HepG2 (cell line): ENCODE results near the gene BCL2L1. TPM values are rescaled to one million over a fixed set of nuclear protein-coding genes. Genes with fewer than 3 reads are reported as not detected.

Experiments used
- ARNTL ChIP-seq: sonication (generic); formaldehyde crosslinking; IDR thresholded peaks from 2 replicates; pipeline ENCODE4 v1.4.0; 2020; ENCODE audit warnings: mild to moderate bottlenecking, missing genetic modification reagents
- E2F1 ChIP-seq: sonication (generic); formaldehyde crosslinking; IDR thresholded peaks from 2 replicates; pipeline ENCODE4 v1.5.0; 2020; ENCODE audit warnings: missing genetic modification reagents
- EP300 ChIP-seq, 3 experiments: sonication (generic) in 1 of 3; formaldehyde crosslinking in 1 of 3; IDR thresholded peaks; 2 replicates each; pipeline versions ENCODE4 v1.5.1 to v1.6.1; 2011 to 2020; ENCODE audit warnings: low read depth in 2 of 3, low read length in 2 of 3, borderline replicate concordance in 1 of 3, improper control_type of control experiment in 1 of 3, mild to moderate bottlenecking in 1 of 3, missing genetic modification reagents in 1 of 3, moderate library complexity in 1 of 3
- JUN ChIP-seq: sonication (generic); formaldehyde crosslinking; IDR thresholded peaks from 2 replicates; pipeline ENCODE4 v1.4.0; 2020; ENCODE audit warnings: mild to moderate bottlenecking, missing genetic modification reagents
- KDM1A ChIP-seq: IDR thresholded peaks from 2 replicates; pipeline ENCODE4 v1.6.1; 2016; ENCODE audit warnings: missing compliant biosample characterization
- KMT2B ChIP-seq: IDR thresholded peaks from 2 replicates; pipeline ENCODE4 v1.6.1; 2016; ENCODE audit warnings: missing genetic modification reagents, missing compliant biosample characterization
- MLX ChIP-seq: IDR thresholded peaks from 2 replicates; pipeline ENCODE4 v1.6.1; 2016
- NCOR1 ChIP-seq: fragments of 200-600 bp; sonication (generic); IDR thresholded peaks from 2 replicates; pipeline ENCODE4 v1.7.0; 2017; ENCODE audit warnings: antibody characterized with exemption, low read length, borderline replicate concordance
- NFYB ChIP-seq: sonication (generic); formaldehyde crosslinking; IDR thresholded peaks from 2 replicates; pipeline ENCODE4 v1.4.0; 2020; ENCODE audit warnings: missing genetic modification reagents
- NR2C2 ChIP-seq: sonication (generic); formaldehyde crosslinking; IDR thresholded peaks from 2 replicates; pipeline ENCODE4 v1.4.0; 2020; ENCODE audit warnings: missing genetic modification reagents, mild to moderate bottlenecking, moderate library complexity, borderline replicate concordance
- PATZ1 ChIP-seq: sonication (generic); formaldehyde crosslinking; IDR thresholded peaks from 2 replicates; pipeline ENCODE4 v1.4.0; 2020; ENCODE audit warnings: missing genetic modification reagents
- RNF219 ChIP-seq: sonication (generic); formaldehyde crosslinking; IDR thresholded peaks from 2 replicates; pipeline ENCODE4 v1.5.0; 2020; ENCODE audit warnings: mild to moderate bottlenecking, missing genetic modification reagents
- SSRP1 ChIP-seq: IDR thresholded peaks from 2 replicates; pipeline ENCODE4 v1.6.1; 2016; ENCODE audit warnings: control low read depth
- ZBTB49 ChIP-seq: sonication (generic); formaldehyde crosslinking; IDR thresholded peaks from 2 replicates; pipeline ENCODE4 v1.4.0; 2020; ENCODE audit warnings: missing genetic modification reagents, borderline replicate concordance
- ZFP37 ChIP-seq: sonication (generic); formaldehyde crosslinking; IDR thresholded peaks from 2 replicates; pipeline ENCODE4 v1.4.0; 2020; ENCODE audit warnings: missing genetic modification reagents, borderline replicate concordance
- ZFX ChIP-seq: sonication (generic); formaldehyde crosslinking; IDR thresholded peaks from 2 replicates; pipeline ENCODE4 v1.4.0; 2020; ENCODE audit warnings: mild to moderate bottlenecking, low read depth, missing genetic modification reagents, moderate library complexity
- ZNF784 ChIP-seq: sonication (generic); formaldehyde crosslinking; IDR thresholded peaks from 2 replicates; pipeline ENCODE4 v1.5.1; 2020; ENCODE audit warnings: missing genetic modification reagents, mild to moderate bottlenecking, borderline replicate concordance
- ZNF883 ChIP-seq: sonication (generic); formaldehyde crosslinking; IDR thresholded peaks from 2 replicates; pipeline ENCODE4 v1.5.1; 2020; ENCODE audit warnings: mild to moderate bottlenecking, missing genetic modification reagents; ENCODE audit errors: not compliant biosample characterization
- polyA plus RNA-seq, 8 experiments: library from polyadenylated mRNA; depleted of rRNA in 3 of 8; stranded (reverse) in 7 of 8; unstranded in 1 of 8; fragments of >200 nt; fragmentation: Illumina TruSeq in 4 of 8; extraction: Trizol in 4 of 8; gene quantifications; 2 replicates each; pipeline versions ENCODE4 v1.2.1 to v1.2.3, GENCODE V29; 2011 to 2016; ENCODE audit warnings: low read depth in 4 of 8, missing spikeins in 1 of 8, mixed read lengths in 1 of 8; ENCODE audit not compliant: insufficient read depth in 1 of 8
- total RNA-seq, 5 experiments: library from RNA; depleted of rRNA; stranded (reverse); fragments of >200 nt; fragmentation: Illumina TruSeq; extraction: Trizol; gene quantifications; 2 replicates each; pipeline ENCODE4 v1.2.3, GENCODE V29; 2016; ENCODE audit warnings: low read depth in 1 of 5

BCL2L1 gene
- total and polyA plus RNA-seq, 2 of the 13 experiments (the other 11 are each of a cell fraction or from before 2014, with no cell fraction given), result 164 to 258 TPM

- TF ChIP-seq RNF219 (CRISPR knock-in tag), result no peak
- 0 out of 2 replicates have a peak, but pooled peaks have one; percentile 29 for TF ChIP-seq NFYB
- TF ChIP-seq JUN, result peak; percentile 85
- TF ChIP-seq ARNTL (CRISPR knock-in tag), result peak; percentile 81; the same call in 1 of the 2 replicates
- peak; percentile 49; the same call in 1 of the 2 replicates for TF ChIP-seq KMT2B (CRISPR knock-in tag)
- no peak for TF ChIP-seq ZNF784 (CRISPR knock-in tag)
- peak; percentile 27; the same call in 1 of the 2 replicates for TF ChIP-seq ZBTB49 (CRISPR knock-in tag)
- peak; percentile 93 for TF ChIP-seq PATZ1 (CRISPR knock-in tag)
- peak; percentile 71 for TF ChIP-seq ZFX
- no peak for TF ChIP-seq ZNF883
- peak; percentile 75 for TF ChIP-seq KDM1A
- TF ChIP-seq E2F1, result peak; percentile 2; the same call in 1 of the 2 replicates
- TF ChIP-seq NCOR1, result peak; percentile 90
- TF ChIP-seq ZFP37 (CRISPR knock-in tag), result no peak; the same call in 1 of the 2 replicates
- TF ChIP-seq EP300 (IDR thresholded peaks at IDR 0.05; ENCODE audit: low read depth in 2 of 2, low read length in 2 of 2), result peak; percentile 84 to 89
- TF ChIP-seq EP300 (CRISPR knock-in tag; IDR thresholded peaks at IDR 0.05; ENCODE audit: borderline replicate concordance), result peak; percentile 87
- peak; percentile 39; the same call in 1 of the 2 replicates for TF ChIP-seq NR2C2 (CRISPR knock-in tag)
- TF ChIP-seq MLX, result peak; percentile 66; the same call in 1 of the 2 replicates
- peak; percentile 87 for TF ChIP-seq SSRP1 (CRISPR knock-in tag)
Measured at GRCh38 chr20:31720486-31721407, 1.9 kb downstream of the BCL2L1 start (continued).
